Left ventricle myocardium superior (tissue), 1 donor: ENCODE data around the gene GLP1R. TPM values are rescaled to one million over a fixed set of nuclear protein-coding genes. Genes with fewer than 3 reads are reported as not detected.

Experiments
- ATAC-seq: fragments of 200-7000 bp; cut with Tn5 transposase; one replicate; pipeline ENCODE4 v1.9.1; 2020; ENCODE audit warnings: mild to moderate bottlenecking, moderate library complexity
- DNase-seq: peaks from one replicate; pipeline ENCODE4 v3.0.0-alpha.2; 2020
- intact Hi-C: fragments of 100-400 bp; cut with micrococcal nuclease; formaldehyde crosslinking; loops from one replicate; pipeline ENCODE4 v1.11.0; 2022
- total RNA-seq: library from RNA; stranded (reverse); fragmentation: NEBNext Ultra II Directional; extraction: Animal tissue kit (Norgen Biotek cat#: 25700); gene quantifications from one replicate; pipeline ENCODE4 v1.2.1, GENCODE V29; 2021
- donor health status: DM: no; HTN: yes; CAD: no; lungs with severe emphysema.

GLP1R gene
- total RNA-seq, 1 donor from 2014 or later, result 11.6 TPM

- DNase-seq, result no peak
- intact Hi-C loops, result no loop called here
- no peak for ATAC-seq
Observed at GRCh38 chr6:39040080-39040673, 8.4 kb upstream of the GLP1R start.

- DNase-seq (no peak), ATAC-seq (no peak)
- intact Hi-C loops, result no loop called here
Observed at GRCh38 chr6:39041072-39041471, 7.5 kb upstream of the GLP1R start.

GRCh38 chr6:39043776-39044175 lies 4.8 kb upstream of the GLP1R start:
- DNase-seq (no peak), ATAC-seq (no peak)
- intact Hi-C loops, result no loop called here

DNA sequence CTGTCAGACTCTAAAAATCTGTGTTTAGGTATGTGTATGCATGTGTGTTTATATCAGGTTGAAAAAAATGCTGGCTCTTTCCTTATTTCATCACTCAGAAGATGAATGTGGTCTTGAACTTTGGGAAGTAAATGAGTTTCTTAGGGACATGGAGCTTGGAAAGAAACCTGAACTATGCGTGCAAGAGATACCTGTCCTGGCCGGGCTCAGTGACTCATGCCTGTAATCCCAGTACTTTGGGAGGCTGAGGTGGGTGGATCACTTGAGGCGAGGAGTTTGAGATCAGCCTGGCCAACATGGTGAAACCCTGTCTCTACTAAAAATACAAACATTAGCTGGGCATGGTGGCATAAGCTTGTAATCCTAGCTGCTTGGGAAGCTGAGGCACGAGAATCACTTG lies 4.4 kb upstream of the GLP1R start:
- ATAC-seq (no peak), DNase-seq (no peak)
- intact Hi-C loops, result no loop called here

DNA sequence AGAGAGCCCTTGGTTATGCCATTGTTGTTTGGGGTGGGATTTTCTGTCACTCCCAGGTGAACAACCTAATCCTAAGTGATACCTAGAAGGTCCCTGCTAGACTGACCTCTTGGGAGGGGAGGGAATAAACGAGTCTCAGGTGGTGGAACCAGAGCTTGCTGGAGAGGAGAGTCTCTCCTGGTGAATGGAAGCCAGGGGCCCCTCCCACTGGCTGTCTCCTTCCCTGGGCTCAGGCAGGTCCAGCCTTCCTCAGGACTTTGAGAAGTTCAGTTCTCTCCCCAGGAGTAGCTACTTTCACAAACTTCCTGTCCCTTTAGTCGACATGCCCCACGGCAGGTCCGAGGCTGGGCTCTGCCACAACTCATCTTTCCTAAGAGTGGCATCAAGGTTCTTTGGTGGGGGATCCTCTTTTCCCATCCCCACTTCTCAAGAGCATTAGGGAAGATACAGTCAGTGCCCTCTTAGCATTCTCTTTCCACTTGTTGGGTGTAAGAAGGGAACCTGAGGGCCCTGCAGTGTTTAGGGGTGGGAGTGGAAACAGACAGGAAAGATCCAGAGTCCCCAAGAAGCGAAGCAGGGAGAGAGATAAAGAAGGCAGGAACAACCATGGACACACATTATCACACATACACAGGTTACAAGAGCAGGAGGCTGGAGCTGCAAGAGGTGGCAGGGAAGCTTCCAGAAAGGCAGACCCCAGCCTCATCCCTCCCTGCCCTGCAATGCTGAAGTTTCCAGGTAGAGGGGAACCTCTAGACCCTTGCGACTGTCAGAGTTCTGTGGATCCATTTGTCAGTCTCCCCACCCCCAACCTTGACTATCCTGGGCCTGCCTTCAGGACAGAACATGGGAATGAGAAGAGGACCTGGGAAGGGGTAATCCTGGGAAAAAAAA lies 900 bp upstream of the GLP1R start:
- DNase-seq (no peak), ATAC-seq (no peak)
- intact Hi-C loops, result no loop called here

DNA sequence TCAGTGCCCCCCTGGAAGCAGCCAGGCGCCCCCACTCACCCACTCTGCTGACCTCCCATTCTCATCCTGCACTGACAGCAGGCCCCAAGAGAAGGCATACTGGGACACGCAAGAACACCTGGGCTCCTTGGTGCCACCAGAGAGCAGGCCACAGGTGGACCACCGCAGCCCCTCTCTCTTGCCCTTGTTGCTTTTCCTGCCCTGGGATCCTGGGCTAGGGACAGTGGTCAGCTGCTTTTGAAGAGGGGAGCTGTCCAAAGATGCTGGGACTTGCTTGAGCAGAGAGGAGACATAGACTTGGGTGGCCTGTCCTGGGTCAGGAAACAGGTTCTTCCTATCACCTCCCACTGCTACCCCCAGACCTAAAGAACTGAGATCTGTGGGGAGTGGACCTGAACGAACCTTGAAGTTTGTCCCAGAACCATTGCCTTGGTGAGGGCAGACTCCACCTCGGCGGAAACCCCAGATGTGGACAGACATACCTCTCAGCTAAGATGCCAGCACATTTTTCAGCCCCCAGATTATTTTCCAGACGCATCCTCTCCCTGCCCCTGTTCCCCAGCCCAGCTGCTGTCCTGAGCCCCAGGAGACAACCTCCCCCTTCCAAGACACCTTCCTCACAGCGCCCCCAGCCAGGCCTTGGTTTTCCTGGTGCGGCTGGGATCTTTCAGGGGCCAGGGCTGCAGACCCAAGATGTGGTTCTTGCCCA lies 1.1 kb downstream of the GLP1R start:
- peak; percentile 29 for ATAC-seq
- DNase-seq, result no peak

DNA sequence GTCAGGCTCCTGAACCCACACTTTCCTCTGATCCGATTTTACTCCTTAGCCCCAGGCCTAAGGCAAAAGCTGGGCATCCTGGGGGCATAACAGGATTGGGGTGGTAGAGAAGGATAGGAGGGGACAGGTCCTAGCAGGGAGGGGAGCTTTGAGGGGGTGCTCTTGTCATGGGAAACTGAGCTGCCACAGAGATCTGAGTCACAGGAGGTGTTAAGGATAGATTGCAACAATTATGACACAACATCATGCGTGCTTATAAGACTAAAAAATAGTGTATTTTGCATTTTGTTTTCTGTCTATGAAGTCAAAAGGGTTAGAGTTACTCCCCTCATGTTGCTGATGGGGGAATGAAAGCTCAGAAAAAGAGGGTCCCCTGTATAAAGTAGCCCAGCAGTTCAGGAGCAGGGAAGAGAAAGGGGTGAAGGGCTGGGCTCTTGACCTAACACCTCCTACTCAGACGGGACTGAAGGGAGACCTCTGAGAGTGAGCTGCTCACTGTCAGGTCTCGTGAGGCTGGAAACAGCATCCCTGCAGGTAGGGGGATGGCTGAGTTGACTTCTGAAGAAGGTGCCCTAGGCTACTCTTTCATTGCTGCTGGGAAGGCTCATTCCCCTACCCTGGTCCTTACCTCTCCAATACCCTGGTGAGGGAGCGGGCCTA lies 2.0 kb downstream of the GLP1R start:
- intact Hi-C loops, result no loop called here
- DNase-seq, result no peak
- ATAC-seq, result no peak

More for the DNA sequence above, 1.1 kb downstream of the GLP1R start:
- intact Hi-C loops, result no loop called here

DNA sequence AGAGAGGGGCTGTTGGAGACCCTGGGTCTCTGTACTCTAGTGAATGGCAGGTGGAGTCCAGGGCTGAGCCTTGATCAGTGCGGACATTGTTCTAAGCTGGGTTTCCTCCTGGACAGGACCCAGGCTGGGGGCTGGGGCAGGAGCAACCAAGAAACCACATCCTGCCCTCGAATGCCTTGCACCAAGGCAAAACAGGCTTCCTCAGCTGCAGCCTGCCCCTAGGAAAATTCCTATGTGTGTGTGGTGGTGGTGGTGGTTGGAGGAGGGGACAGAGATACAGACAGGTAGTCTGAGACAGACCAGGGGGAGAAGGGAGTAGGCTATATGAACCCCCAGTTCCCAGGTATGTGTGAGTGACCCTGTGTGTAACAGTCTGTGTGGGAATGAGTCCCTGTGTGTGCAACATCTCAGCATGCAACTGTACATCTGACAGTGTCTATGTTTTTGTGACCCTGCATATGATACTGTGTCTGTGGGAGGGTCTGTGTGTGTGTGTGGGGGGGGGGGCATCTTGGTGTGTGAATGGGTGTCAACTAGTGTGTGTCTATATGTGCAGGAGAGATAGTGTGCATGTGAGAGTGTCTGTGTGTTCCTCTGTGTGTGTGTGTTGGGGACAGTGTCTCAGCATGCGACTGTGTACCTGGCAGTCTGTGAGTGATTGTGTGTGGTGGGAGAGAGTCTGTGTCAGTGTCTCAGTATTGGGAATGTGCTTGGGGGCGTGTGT lies 3.0 kb downstream of the GLP1R start:
- intact Hi-C loops, result no loop called here
- DNase-seq, result no peak

DNA sequence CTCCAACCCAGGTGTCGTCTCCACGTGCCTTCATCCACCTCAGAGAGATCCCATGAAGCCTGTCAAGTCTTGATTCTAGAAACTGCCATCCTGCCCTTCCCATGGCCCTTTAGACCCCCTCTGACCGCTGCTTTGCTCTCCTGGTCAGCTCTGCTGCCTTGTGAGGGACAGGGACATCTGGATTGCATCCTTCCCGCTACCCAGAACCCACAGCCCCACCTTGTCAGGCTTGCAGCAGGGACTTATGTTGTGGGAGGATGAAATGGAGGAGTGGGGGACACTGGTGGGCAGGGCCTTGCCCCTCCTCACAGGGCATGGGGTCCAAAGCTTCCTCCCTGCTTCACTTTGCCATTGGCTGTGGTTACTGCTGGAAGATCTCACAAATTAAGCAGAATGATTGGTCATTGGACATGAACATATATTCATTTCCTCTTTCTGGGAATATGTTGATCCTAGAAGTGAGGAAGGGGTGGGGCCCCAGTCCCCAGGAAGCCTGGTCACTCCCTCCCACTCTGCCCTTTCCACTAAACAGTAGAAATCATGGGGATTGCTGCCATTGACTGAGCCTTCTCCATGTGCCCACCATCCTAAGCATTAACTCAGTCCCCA lies 4.5 kb downstream of the GLP1R start:
- no peak for ATAC-seq
- intact Hi-C loops, result no loop called here

More for the DNA sequence above, 3.0 kb downstream of the GLP1R start:
- ATAC-seq, result no peak

GRCh38 chr6:39053854-39054576 lies 5.4 kb downstream of the GLP1R start:
- ATAC-seq, result no peak
- no peak for DNase-seq
- intact Hi-C loops, result no loop called here

More for the DNA sequence above, 4.5 kb downstream of the GLP1R start:
- DNase-seq, result no peak

DNA sequence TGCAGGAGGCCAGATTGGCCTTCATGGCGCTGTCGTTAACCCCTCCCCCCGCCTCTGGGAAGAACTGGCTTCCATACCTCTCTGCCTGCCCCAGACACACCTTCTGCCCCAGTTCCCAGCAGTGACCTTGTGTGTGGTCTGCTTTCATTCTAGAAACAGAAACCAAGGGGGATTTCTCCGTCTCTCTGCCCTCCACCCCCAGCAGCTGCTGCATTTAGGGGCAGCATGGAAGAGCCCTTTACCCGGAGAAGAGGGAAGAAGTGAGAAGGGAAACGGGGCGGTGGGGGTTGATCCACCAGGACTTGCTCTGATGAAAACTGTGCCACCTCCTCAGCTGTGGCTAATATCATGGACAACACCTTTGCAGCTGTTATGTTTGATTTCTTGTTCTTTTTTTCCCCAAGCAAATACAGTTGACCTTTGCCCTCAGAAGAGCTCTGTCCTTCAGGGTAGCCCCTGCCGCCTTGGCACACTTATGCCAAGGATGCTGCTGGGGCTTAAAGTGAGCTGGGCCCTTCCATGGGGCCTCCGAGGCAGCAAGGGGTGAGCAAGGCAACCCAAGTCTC lies 6.1 kb downstream of the GLP1R start:
- peak; percentile 47 for ATAC-seq
- no peak for DNase-seq
- intact Hi-C loops, result no loop called here

DNA sequence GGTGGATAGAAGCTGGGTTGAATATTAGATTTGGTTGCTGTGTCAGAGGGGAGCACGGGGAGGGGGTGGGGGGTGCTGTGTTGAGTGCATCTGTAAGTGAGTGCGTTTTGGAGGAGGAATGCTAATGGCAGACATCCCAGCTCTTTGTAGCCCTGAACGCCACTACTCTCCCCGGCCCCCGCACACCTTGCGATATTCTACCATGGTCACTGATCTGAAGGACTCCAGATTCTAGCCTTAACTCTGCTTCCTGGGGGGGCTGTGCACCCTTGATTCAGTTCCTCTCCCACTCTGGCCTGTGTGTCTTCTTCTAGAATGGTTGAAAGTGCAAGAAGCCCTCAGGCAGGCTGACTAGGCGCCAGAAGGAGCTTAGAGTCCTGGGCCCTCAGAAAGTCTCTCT lies 7.1 kb downstream of the GLP1R start:
- ATAC-seq (no peak), DNase-seq (no peak)
- intact Hi-C loops, result no loop called here

DNA sequence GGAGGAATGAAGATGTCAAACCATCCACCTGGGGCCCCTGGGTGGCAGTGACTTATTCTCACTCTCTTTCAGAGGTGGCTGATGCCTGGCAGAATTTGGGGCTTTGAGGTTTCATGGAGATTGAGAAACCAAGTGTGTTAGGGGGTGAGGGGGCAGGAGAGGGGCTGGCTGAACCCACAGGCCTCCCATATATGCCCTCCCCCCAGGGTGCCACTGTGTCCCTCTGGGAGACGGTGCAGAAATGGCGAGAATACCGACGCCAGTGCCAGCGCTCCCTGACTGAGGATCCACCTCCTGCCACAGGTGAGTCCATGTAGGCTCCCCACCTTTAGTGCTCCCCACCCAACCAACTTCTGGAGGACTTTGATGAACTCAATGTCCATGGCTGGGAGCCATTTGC lies 7.6 kb downstream of the GLP1R start:
- DNase-seq, result no peak
- intact Hi-C loops, result no loop called here
- ATAC-seq, result no peak

GRCh38 chr6:39056681-39057080 lies 8.1 kb downstream of the GLP1R start:
- intact Hi-C loops, result no loop called here
- DNase-seq (no peak), ATAC-seq (peak; percentile 39)

DNA sequence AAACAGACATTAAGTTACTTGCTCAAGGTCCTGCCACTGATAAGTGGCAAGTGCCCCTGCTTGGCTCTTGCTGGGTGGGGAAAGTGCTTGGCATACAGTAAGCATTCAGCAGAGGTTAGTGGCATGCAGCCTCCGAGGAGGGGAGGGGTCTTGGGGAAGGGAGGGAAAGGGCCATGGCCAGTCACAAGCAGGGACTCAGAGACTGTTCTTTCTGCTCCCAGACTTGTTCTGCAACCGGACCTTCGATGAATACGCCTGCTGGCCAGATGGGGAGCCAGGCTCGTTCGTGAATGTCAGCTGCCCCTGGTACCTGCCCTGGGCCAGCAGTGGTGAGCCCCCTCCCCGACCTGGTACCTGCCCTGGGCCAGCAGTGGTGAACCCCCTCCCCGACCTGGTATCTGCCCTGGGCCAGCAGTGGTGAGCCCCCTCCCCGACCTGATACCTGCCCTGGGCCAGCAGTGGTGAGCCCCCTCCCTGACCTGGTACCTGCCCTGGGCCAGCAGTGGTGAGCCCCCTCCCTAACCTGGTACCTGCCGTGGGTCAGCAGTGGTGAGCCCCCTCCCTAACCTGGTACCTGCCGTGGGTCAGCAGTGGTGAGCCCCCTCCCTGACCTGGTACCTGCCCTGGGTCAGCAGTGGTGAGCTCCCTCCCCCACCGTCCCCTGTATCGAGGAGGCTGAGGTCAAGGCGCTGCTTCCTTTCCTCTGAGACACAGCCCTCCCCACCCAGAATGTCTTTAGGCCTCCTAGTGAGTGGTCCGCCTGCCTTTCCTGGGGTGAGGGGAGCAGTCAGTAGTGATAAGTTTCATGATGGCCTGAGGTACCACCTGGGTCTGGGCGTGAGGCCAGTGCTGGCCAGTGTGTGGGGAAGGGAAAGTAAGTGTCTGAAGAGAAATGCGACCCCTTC lies 8.9 kb downstream of the GLP1R start:
- intact Hi-C loops, result no loop called here
- ATAC-seq (no peak), DNase-seq (no peak)

DNA sequence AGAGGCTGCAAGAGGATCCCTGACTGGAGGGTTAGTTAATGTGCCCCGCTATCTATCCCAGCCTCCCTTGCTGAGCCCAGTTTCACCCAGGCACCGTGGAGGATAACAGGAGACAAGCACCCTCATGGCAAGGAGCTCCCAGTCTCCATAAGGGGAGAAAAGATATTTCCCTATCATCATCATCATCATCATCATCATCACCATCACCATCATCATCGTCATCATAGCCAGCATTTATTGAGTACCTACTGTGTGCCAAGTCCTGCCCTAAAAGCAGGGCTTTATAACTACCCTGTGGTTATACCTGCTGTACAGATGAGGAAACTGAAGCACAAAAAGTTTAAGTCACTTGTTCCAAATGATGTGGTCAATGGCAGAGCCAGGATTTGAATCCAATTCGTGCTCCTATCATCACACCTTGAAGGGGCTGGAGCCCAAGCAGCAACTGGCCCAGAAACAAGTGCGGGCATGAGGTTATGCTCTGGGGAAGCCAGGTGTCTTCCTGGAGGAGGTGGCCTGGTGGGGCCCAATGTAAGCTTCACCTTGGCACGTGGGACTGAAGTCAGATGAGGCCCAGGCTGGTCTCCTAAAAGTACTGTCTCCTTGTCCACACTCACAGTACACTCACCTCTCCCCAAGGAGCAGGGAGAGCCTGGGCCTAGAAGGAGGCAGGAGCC lies 10.0 kb downstream of the GLP1R start:
- ATAC-seq (no peak), DNase-seq (no peak)
- intact Hi-C loops, result no loop called here
